Erythroblast (primary cell): ENCODE data around the gene COPZ1.

ENCODE experiments used
- GATA1 ChIP-seq: IDR thresholded peaks from 2 replicates; pipeline ENCODE4 v1.6.1; 2011; ENCODE audit warnings: low read depth, mild to moderate bottlenecking, control low read depth, low read length, moderate library complexity
- POLR2A ChIP-seq: IDR thresholded peaks from 2 replicates; pipeline ENCODE4 v1.6.1; 2011; ENCODE audit warnings: mild to moderate bottlenecking, low read length

GRCh38 chr12:54287261-54288157 is 37.4 kb upstream of the COPZ1 start:
- peak; percentile 71 for TF ChIP-seq POLR2A
- TF ChIP-seq GATA1 = no peak
